Cardiac fibroblast (primary cell): Measurements from ENCODE around the gene SEPSECS.

ENCODE experiments used
- DNase-seq, 2 donors: peaks; one replicate each; pipeline versions ENCODE4 v3.0.0 to v3.0.0-alpha.2; 2010; ENCODE audit warnings: low read depth in 2 of 2
- H3K4me3 ChIP-seq, 2 donors: replicated peaks in 1 of 2; 1 replicate in 1 of 2; 2 replicates in 1 of 2; pipeline ENCODE4 v1.5.1; 2011; ENCODE audit warnings: low read depth in 2 of 2, low read length in 2 of 2, mild to moderate bottlenecking in 2 of 2, moderate library complexity in 1 of 2
- CTCF ChIP-seq: IDR thresholded peaks from one replicate; pipeline ENCODE4 v1.5.1; 2011; ENCODE audit warnings: low read depth, mild to moderate bottlenecking, low read length, inconsistent platforms

SEPSECS gene

GRCh38 chr4:25171201-25171865, 11.1 kb upstream of the SEPSECS start:
- peak in 1 of 2 donors; percentile 40 for DNase-seq
- H3K4me3 ChIP-seq, result no peak overlapping the region
- TF ChIP-seq CTCF, result no peak

GRCh38 chr4:25169446-25169845, 9.2 kb upstream of the SEPSECS start:
- DNase-seq, result peak in 1 of 2 donors; percentile 19
- no peak for TF ChIP-seq CTCF

DNA sequence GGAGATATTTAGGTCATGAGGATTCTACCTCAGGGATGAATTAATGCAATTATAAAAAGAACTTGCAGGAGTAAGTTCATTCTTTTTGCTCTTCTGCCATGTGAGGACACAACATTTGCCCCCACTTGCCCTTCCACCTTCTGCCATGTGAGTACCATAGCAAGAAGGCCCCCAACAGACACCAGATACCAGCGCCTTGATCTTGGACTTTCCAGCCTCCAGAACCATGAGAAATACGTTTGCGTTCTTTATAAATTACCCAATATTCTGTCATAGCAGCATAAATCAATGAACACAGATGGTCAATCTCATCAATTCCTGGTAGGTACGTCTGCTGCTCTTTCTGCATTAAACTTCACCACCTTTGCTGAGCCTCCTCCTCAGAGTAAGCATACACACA, 5.7 kb upstream of the SEPSECS start:
- H3K4me3 ChIP-seq, result no peak overlapping the region
- DNase-seq, result no peak
- no peak for TF ChIP-seq CTCF

More at GRCh38 chr4:25169446-25169845, 9.2 kb upstream of the SEPSECS start:
- no peak overlapping the region for H3K4me3 ChIP-seq

DNA sequence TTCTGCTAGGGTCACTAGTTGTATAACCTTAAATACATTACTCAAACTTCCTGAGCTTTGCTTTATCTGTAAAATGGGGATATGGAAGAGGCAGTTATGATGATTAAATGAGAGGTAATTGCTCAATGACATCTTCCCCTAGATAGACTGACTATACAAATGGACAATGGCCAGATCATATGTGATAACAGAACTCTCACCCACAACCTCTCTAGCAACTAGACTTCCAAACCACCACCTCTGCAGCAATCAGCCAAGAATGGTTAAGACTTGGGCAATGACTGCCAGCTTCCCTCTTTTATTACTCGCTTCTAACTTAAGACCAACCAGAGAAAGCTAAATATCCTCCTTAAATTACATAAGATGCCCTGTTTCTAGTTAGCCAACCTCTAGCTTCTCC, 2.9 kb upstream of the SEPSECS start:
- TF ChIP-seq CTCF, result no peak
- no peak for DNase-seq

GRCh38 chr4:25162566-25162965, 2.3 kb upstream of the SEPSECS start:
- DNase-seq, result no peak
- no peak overlapping the region for H3K4me3 ChIP-seq
- no peak for TF ChIP-seq CTCF

More for the DNA sequence above, 2.9 kb upstream of the SEPSECS start:
- no peak overlapping the region for H3K4me3 ChIP-seq

DNA sequence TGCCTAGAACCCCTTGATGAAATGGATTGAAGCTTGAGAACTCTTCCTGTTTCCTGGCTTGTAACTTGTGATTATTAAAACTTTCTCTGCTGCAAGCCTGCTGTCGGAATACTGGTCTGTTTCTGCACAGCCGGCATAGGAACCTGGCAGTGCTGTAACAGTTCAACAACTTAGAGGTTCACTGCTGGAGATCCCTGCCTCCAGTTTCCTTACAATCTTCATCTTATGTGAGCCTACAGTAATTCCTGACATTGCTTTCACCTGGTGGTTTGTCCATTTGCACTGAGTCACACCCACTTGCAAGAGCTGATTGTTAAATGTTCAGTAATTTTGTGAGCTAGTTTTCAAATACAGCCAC, 1.3 kb upstream of the SEPSECS start:
- TF ChIP-seq CTCF, result no peak
- peak in 1 of 2 donors; percentile 7 for DNase-seq
- H3K4me3 ChIP-seq, result peak overlapping the region in 1 of 2 donors; percentile 85
